Nephron (organoid): ENCODE data around the gene POP5.

Experiments used
- H3K27ac Mint-ChIP-seq, 3 experiments: 2 replicates each; pipeline ENCODE4 v1.8.0; 2020; ENCODE audit warnings: mixed read lengths in 3 of 3, mild to moderate bottlenecking in 2 of 3, moderate library complexity in 1 of 3
- H3K27me3 Mint-ChIP-seq: 2 replicates; pipeline ENCODE4 v1.8.0; 2021; ENCODE audit warnings: low read depth, mild to moderate bottlenecking, moderate library complexity, mixed read lengths
- H3K36me3 Mint-ChIP-seq: 2 replicates; pipeline ENCODE4 v1.8.0; 2020; ENCODE audit warnings: low read depth, mixed read lengths
- H3K4me1 Mint-ChIP-seq: 2 replicates; pipeline ENCODE4 v1.8.0; 2020; ENCODE audit warnings: mixed read lengths
- H3K4me3 Mint-ChIP-seq, 3 experiments: 2 replicates each; pipeline ENCODE4 v1.8.0; 2020; ENCODE audit warnings: mild to moderate bottlenecking in 3 of 3, mixed read lengths in 3 of 3, moderate library complexity in 2 of 3
- H3K9me3 Mint-ChIP-seq: 2 replicates; pipeline ENCODE4 v1.8.0; 2020; ENCODE audit warnings: mixed read lengths
- TF ChIP-seq, protein P1 (sequence below), 3 experiments: fragments of 200-600 bp; sonication (generic); IDR thresholded peaks; one replicate each; pipeline ENCODE4 v1.5.0; 2021; ENCODE audit warnings: antibody characterized with exemption in 3 of 3; ENCODE audit not compliant: unreplicated experiment in 3 of 3

POP5 gene

GRCh38 chr12:120588948-120589930 lies 8.0 kb upstream of the POP5 start:
- no peaks in the 10 kb centered on the region for H3K9me3 Mint-ChIP-seq
- H3K4me1 Mint-ChIP-seq: no peaks in the 10 kb centered on the region
- TF ChIP-seq, protein P1, sequence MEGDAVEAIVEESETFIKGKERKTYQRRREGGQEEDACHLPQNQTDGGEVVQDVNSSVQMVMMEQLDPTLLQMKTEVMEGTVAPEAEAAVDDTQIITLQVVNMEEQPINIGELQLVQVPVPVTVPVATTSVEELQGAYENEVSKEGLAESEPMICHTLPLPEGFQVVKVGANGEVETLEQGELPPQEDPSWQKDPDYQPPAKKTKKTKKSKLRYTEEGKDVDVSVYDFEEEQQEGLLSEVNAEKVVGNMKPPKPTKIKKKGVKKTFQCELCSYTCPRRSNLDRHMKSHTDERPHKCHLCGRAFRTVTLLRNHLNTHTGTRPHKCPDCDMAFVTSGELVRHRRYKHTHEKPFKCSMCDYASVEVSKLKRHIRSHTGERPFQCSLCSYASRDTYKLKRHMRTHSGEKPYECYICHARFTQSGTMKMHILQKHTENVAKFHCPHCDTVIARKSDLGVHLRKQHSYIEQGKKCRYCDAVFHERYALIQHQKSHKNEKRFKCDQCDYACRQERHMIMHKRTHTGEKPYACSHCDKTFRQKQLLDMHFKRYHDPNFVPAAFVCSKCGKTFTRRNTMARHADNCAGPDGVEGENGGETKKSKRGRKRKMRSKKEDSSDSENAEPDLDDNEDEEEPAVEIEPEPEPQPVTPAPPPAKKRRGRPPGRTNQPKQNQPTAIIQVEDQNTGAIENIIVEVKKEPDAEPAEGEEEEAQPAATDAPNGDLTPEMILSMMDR (IDR thresholded peaks at IDR 0.05; ENCODE audit: unreplicated experiment in 3 of 3): no peak
- H3K4me3 Mint-ChIP-seq: no peak overlapping the region
- no peaks in the 10 kb centered on the region for H3K36me3 Mint-ChIP-seq
- no peak overlapping the region for H3K27ac Mint-ChIP-seq
- peaks cover 38% of the 10 kb centered on the region for H3K27me3 Mint-ChIP-seq

DNA sequence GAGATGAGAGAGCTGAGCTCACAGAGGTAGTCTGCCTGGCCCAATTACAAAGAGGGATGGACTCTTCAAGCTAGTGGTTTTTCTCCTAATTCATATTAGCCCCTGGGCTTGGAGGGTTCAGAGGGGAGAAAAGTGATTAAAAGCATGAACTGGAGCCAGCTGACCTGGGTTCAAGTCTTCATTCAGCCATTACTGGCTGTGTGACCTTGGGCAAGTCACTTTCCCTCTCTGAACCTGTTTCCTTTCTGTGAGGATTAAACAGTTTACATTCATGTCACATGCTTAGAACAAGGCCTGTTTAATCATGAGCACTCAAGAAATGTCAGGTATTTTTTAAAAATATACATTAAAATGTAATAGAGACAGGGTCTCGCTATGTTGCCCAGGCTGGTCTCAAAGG lies 7.2 kb upstream of the POP5 start:
- H3K4me1 Mint-ChIP-seq: peaks cover 4% of the 10 kb centered on the region
- H3K36me3 Mint-ChIP-seq: no peaks in the 10 kb centered on the region
- TF ChIP-seq, protein P1 (IDR thresholded peaks at IDR 0.05; ENCODE audit: unreplicated experiment in 3 of 3): no peak
- H3K9me3 Mint-ChIP-seq: no peaks in the 10 kb centered on the region
- H3K27ac Mint-ChIP-seq: no peak overlapping the region
- peaks cover 47% of the 10 kb centered on the region for H3K27me3 Mint-ChIP-seq
- H3K4me3 Mint-ChIP-seq: no peak overlapping the region

- no peaks in the 10 kb centered on the region for H3K36me3 Mint-ChIP-seq
- peaks cover 52% of the 10 kb centered on the region for H3K27me3 Mint-ChIP-seq
- no peak overlapping the region for H3K27ac Mint-ChIP-seq
- peaks cover 8% of the 10 kb centered on the region for H3K4me1 Mint-ChIP-seq
- no peak overlapping the region for H3K4me3 Mint-ChIP-seq
- TF ChIP-seq, protein P1 (IDR thresholded peaks at IDR 0.05; ENCODE audit: unreplicated experiment in 3 of 3): no peak
- no peaks in the 10 kb centered on the region for H3K9me3 Mint-ChIP-seq
Measured at GRCh38 chr12:120586860-120587259, 5.7 kb upstream of the POP5 start.

- TF ChIP-seq, protein P1 (IDR thresholded peaks at IDR 0.05; ENCODE audit: unreplicated experiment in 3 of 3): no peak
- Mint-ChIP-seq H3K4me3 (peak overlapping the region; percentile 42 to 54 (median 49)), H3K4me1 (peaks cover 14% of the 10 kb centered on the region), H3K36me3 (no peaks in the 10 kb centered on the region), H3K27me3 (peaks cover 53% of the 10 kb centered on the region), H3K9me3 (no peaks in the 10 kb centered on the region), H3K27ac (no peak overlapping the region)
Measured at GRCh38 chr12:120586206-120586605, 5.0 kb upstream of the POP5 start.

GRCh38 chr12:120584343-120585149 lies 3.3 kb upstream of the POP5 start:
- H3K36me3 Mint-ChIP-seq: peaks cover 9% of the 10 kb centered on the region
- H3K4me3 Mint-ChIP-seq: peak overlapping the region; percentile 66 to 76 (median 71)
- peaks cover 27% of the 10 kb centered on the region for H3K4me1 Mint-ChIP-seq
- H3K27ac Mint-ChIP-seq: no peak overlapping the region
- peaks cover 52% of the 10 kb centered on the region for H3K27me3 Mint-ChIP-seq
- no peaks in the 10 kb centered on the region for H3K9me3 Mint-ChIP-seq
- TF ChIP-seq, protein P1 (IDR thresholded peaks at IDR 0.05; ENCODE audit: unreplicated experiment in 3 of 3): peak; percentile 40 to 47 (median 40)
